C1 segment of cervical spinal cord (tissue), 14 donors: ENCODE measurements around the gene SLC22A17.
"Not testable (repeated sequence)": the region's sequence is repeated elsewhere in the genome, so short reads cannot be mapped to it uniquely, and the experiment has no call there.

Source experiments
- DNase-seq, 14 donors: peaks; one replicate each; lab custom pipeline; 2025; lab: John Stamatoyannopoulos, UW

SLC22A17 gene

GRCh38 chr14:23345987-23346692 is 6.5 kb downstream of the SLC22A17 start:
- DNase-seq: no peak

DNA sequence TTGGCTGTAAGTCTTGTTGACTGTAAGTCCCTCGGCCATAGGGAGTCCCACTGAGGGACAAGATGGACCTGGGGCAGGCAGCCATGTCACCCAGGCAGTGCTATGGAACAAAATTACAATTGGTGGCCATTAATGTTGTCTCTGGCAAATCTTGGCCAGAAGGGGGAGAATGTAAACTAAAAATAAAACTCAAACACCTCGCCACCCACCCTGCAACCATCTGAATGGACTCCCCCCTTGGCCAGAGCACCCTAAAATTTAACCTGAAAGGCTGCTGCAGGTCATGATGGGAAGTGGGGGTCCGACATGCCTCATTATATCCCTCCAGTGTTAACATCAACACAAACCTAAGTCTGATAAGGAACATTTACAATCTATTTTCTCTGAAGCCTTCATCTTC is 8.2 kb downstream of the SLC22A17 start:
- no peak for DNase-seq

GRCh38 chr14:23339506-23340268 is 13.0 kb downstream of the SLC22A17 start:
- no peak for DNase-seq

GRCh38 chr14:23335623-23336022 is 17.1 kb downstream of the SLC22A17 start:
- DNase-seq: no peak

GRCh38 chr14:23327947-23328744 is 24.5 kb downstream of the SLC22A17 start:
- DNase-seq: peak in 8 of 14 donors; percentile 19 to 61 (median 44)

- no peak for DNase-seq
These were observed 26.0 kb downstream of the SLC22A17 start for GRCh38 chr14:23326491-23327332.

GRCh38 chr14:23325746-23326145 is 26.9 kb downstream of the SLC22A17 start:
- not testable (repeated sequence) for DNase-seq

- DNase-seq: no peak
These were observed 27.7 kb downstream of the SLC22A17 start for GRCh38 chr14:23324993-23325392.

- no peak for DNase-seq
These were observed 28.2 kb downstream of the SLC22A17 start for GRCh38 chr14:23324455-23324846.

GRCh38 chr14:23323838-23324454 is 28.7 kb downstream of the SLC22A17 start:
- DNase-seq: no peak

GRCh38 chr14:23322568-23323517 is 29.8 kb downstream of the SLC22A17 start:
- DNase-seq: no peak

DNA sequence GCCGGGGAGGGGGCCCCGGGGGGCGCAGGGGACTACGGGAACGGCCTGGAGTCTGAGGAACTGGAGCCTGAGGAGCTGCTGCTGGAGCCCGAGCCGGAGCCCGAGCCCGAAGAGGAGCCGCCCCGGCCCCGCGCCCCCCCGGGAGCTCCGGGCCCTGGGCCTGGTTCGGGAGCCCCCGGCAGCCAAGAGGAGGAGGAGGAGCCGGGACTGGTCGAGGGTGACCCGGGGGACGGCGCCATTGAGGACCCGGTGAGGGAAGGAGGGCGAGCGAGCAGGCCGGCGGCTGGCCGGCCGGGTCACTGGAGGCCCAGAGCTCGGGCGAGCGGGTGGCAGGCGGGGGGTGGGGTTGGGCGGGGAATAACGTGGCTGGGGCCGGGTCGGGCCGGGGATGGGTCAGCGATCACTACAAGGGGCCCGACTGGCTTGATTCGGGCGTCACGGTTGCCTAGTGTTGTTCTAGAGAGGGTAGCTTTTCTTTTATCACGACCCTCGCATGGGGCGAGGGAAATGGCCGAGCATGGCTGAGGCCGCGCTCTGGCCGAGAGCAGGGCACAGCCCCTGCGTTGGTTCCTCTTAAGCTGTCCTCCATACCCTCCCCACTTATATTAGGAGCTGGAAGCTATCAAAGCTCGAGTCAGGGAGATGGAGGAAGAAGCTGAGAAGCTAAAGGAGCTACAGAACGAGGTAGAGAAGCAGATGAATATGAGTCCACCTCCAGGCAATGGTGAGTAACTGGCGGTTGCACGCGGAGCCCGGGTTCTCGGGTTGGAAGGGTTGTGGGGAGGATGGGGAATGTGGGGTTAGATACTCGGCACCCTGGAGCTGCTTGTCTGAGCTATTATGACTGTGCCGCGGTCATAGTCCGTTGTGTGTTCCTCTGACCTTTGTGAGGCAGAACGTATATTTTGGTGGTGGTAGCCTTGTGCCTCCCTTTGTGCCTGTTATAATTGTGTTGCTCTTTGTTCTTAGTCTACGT is 30.8 kb downstream of the SLC22A17 start:
- peak in 8 of 14 donors; percentile 13 to 83 (median 63) for DNase-seq

DNA sequence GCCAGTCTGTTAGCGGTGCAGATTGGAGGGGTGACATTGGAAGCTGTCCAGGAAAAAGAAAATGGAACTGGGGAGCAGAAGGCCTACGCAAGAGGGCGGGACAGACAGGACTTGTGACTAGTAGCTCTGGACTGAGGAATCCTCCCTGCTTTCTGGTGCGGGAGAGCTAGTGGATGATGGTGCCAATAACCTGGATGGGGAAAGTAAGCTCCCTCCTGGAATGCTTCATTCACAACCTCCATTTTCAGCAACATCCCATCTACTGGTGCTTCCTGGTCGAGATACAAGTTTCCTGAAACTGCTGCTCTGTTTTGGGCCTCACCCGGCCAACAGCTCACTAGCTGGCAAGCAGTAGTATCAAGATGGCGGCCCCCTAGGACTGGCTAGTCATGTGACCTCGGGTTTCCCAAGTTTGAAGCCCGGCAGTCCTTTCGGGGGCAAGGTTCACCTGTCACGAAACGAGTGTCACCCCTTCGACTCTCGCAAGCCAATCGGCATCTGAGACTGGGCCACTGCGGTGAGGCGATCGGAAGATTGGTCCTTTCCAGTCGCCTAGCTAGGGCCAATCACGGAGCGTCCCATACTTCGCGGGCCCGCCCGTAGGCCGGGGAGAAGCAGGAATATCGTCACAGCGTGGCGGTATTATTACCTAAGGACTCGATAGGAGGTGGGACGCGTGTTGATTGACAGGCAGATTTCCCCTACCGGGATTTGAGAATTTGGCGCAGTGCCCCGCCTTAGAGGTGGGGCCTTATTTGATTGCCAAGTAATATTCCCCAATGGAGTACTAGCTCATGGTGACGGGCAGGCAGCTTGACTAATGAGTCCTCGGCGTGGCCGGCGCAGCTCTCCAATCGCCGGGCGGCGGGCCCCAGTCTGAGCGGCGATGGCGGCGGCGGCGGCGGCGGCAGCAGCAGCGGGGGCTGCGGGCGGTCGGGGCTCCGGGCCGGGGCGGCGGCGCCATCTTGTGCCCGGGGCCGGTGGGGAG is 31.8 kb downstream of the SLC22A17 start, which contains the start of gene PABPN1:
Gene PABPN1 (plus strand): TSS at position 874 of the 988 bp plus-strand sequence. CDS start 13 bp downstream, at position 887.
- DNase-seq: peak; percentile 94 to 100 (median 99)

DNA sequence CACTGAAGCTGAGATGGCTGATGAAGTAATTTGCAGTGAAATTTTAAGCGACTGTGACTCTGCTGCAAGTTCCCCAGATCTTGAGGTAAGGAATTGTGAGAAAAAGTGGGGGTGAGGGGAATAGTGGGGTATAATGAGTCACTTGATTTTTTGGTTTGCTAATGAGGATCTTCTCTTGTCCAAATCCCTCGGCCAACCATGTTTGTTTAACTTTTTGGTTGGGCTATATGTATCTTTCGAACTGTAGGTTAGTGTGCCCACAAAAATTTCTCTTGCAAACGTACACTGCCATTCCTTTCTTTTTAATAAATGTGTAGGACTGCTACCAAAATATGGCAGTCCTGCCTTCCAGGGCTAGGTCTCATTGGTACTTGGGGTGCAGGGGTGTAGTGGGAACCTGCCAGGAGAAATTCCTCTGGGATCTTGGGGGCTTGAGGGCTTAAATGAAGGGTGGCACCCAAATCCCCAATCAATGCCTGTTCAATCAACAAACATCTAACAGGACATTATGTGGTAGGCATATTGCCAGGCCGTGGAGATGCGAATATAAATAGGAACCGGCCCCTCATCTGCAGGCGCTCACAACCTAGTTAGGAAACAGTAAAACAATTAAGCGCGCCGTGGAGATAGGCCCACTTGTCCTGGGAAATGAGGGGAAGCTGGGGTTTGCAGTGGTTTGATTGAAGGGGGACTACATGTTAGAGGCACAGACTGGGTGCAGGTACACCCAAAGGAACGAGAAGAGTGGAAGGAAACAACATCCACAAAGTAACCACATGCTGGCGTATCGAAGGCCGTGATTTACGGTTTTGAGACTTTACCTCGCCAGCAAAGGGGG is 32.7 kb downstream of the SLC22A17 start:
- no peak for DNase-seq

DNA sequence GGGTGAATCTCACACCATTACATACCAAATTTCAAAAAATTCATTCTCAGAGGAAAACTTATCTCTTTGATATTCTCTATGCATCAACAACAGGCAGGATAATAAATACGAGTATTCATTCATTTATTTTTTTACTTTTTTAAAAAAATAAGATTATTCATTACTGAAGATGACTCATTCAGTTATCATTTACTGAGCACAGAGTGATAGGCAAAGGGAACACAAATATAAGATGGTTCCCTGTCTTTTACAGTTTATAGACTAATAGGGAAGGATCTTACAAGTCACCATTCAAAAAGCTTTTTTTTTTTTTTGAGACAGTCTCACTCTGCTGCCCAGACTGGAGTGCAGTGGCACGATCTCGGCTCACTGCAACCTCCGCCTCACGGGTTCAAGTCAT is 36.4 kb downstream of the SLC22A17 start:
- DNase-seq: no peak

DNA sequence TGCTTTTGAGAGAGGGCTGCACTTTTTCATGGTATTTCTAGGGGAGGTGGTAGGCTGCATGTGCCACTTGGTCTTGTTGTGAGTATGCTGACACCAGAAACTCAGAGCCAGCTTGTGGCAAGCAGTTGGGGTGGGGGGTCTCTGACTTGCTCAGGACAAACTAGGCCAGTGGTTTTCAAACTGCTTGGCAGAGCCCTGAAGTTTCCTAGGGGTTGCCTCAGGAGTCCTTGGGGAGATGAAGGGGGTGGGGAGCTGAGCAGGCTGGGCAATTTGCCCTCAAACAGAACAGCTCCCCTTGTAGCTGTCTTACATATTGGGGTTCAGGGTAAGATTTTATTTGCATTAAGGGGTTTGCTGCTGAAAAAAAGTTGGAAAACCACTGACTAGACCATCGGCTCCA is 42.1 kb downstream of the SLC22A17 start:
- no peak for DNase-seq
